Neural cell (in vitro differentiated cells): ENCODE results near the gene CD37.

ENCODE experiments used
- CTCF ChIP-seq: fragments of 450-650 bp; IDR thresholded peaks from 2 replicates; pipeline ENCODE4 v1.5.1; 2014; ENCODE audit warnings: antibody characterized with exemption, mild to moderate bottlenecking, moderate library complexity; ENCODE audit not compliant: poor library complexity, severe bottlenecking
- EZH2 ChIP-seq: fragments of 200-600, 300-800 bp; shearing (Covaris generic), sonication (generic); IDR thresholded peaks from 2 replicates; pipeline ENCODE4 v1.6.1; 2014; ENCODE audit warnings: antibody characterized with exemption, low read length, borderline replicate concordance, mild to moderate bottlenecking; ENCODE audit not compliant: insufficient read depth, poor library complexity, severe bottlenecking
- SMC3 ChIP-seq: fragments of 450-650 bp; conservative IDR thresholded peaks from 2 replicates; pipeline ENCODE4 v1.6.1; 2014; ENCODE audit warnings: antibody characterized with exemption, mild to moderate bottlenecking, moderate library complexity; ENCODE audit not compliant: poor library complexity

DNA sequence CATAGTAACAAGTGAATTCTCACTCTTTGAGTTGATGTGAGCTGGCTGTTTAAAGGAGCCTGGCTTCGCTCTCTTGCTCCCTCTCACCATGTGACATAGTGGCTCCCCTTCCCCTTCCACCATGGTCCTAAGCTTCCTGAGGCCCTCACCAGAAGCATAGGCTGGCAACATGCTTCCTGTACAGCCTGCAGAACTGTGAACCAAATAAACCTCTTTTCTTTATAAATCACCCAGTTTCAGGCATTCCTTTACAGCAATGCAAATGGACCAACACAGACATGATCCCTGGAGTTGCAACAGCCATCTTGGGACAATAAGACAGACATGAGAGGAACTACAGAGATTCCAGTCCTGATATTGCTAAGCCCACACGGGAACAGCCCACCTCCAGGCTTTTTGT is 14.4 kb downstream of the CD37 start:
- TF ChIP-seq CTCF (no peak), SMC3 (no peak), EZH2 (no peak)
